HG03442 (cell line): Measurements from ENCODE around the gene OR51A7.
"Not testable (repeated sequence)": the region's sequence is repeated elsewhere in the genome, so short reads cannot be mapped to it uniquely, and the experiment has no call there.

Source experiments
- ATAC-seq: cut with Tn5 transposase; IDR thresholded peaks from one replicate; pipeline ENCODE4 v1.9.1; 2021; ENCODE audit warnings: mild to moderate bottlenecking, moderate library complexity; ENCODE audit not compliant: unreplicated experiment

OR51A7 gene

GRCh38 chr11:4903484-4903883 is at the start of gene OR51A7:
OR51A7 (plus strand) TSS chr11:4903783; CDS start chr11:4907370, 3,587 bp downstream.
- no peak for ATAC-seq

- not testable (repeated sequence) for ATAC-seq
Observed at GRCh38 chr11:4854286-4854685, 49.3 kb upstream of the OR51A7 start.

- no peak for ATAC-seq
Observed at GRCh38 chr11:4862447-4863236, 40.9 kb upstream of the OR51A7 start.

DNA sequence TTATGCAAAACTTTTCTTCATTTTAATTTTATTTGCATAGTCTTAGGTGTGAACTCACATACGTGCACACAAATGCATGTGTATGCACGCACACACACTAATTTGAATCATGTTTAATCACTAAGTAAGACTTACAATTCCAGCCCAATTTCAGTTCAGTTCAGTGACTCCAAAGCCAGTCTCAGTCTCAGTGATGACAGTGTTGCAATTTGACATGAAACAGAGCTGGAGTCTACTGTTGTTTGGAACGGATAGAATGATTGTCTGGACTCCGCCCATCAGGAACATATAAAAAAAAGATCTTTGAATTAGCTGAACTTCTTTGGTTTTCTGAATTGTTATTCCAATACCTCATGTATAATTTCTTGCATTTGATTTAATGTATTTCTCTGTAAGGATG is 39.7 kb upstream of the OR51A7 start:
- ATAC-seq = no peak

- no peak for ATAC-seq
Observed at GRCh38 chr11:4865855-4866254, 37.7 kb upstream of the OR51A7 start.

DNA sequence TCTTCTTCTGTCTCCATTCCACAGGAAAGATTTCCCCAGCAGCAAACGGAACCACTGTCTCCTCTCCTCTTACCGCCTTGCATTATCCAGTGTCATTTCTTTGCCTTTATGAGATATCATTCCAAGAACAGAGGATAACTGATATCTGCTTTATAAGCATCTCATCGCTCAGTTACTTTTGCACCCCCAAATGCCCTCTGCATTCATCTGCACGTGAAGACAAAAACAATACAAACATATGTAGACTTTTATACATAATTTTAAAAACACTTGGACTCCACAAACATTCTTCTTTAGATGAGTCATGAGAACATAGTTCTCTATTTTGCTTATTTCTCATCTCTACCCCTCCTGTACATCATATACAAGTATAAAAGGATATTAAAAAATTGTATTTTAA is 22.4 kb upstream of the OR51A7 start:
- ATAC-seq = no peak

DNA sequence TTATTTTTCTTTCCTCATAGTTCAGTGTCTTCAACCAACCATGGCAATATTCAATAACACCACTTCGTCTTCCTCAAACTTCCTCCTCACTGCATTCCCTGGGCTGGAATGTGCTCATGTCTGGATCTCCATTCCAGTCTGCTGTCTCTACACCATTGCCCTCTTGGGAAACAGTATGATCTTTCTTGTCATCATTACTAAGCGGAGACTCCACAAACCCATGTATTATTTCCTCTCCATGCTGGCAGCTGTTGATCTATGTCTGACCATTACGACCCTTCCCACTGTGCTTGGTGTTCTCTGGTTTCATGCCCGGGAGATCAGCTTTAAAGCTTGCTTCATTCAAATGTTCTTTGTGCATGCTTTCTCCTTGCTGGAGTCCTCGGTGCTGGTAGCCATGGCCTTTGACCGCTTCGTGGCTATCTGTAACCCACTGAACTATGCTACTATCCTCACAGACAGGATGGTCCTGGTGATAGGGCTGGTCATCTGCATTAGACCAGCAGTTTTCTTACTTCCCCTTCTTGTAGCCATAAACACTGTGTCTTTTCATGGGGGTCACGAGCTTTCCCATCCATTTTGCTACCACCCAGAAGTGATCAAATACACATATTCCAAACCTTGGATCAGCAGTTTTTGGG is 21.6 kb upstream of the OR51A7 start, which contains the start of gene OR51T1:
Gene OR51T1 (plus strand): TSS at position 41 of the 641 bp plus-strand sequence. CDS start 0 bp downstream, at position 41.
- ATAC-seq = no peak

DNA sequence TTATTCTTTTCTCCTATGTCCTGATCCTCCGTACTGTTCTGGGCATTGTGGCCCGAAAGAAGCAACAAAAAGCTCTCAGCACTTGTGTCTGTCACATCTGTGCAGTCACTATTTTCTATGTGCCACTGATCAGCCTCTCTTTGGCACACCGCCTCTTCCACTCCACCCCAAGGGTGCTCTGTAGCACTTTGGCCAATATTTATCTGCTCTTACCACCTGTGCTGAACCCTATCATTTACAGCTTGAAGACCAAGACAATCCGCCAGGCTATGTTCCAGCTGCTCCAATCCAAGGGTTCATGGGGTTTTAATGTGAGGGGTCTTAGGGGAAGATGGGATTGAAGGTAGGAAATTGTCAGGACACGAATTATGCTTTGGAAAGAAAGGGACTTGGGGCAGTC is 21.0 kb upstream of the OR51A7 start:
- no peak for ATAC-seq

- ATAC-seq = no peak
Observed at GRCh38 chr11:4884361-4884760, 19.2 kb upstream of the OR51A7 start.

- ATAC-seq = no peak
Observed at GRCh38 chr11:4886186-4886585, 17.4 kb upstream of the OR51A7 start.

GRCh38 chr11:4887591-4887990 is 16.0 kb upstream of the OR51A7 start:
- no peak for ATAC-seq

- no peak for ATAC-seq
Observed at GRCh38 chr11:4890279-4890678, 13.3 kb upstream of the OR51A7 start.

DNA sequence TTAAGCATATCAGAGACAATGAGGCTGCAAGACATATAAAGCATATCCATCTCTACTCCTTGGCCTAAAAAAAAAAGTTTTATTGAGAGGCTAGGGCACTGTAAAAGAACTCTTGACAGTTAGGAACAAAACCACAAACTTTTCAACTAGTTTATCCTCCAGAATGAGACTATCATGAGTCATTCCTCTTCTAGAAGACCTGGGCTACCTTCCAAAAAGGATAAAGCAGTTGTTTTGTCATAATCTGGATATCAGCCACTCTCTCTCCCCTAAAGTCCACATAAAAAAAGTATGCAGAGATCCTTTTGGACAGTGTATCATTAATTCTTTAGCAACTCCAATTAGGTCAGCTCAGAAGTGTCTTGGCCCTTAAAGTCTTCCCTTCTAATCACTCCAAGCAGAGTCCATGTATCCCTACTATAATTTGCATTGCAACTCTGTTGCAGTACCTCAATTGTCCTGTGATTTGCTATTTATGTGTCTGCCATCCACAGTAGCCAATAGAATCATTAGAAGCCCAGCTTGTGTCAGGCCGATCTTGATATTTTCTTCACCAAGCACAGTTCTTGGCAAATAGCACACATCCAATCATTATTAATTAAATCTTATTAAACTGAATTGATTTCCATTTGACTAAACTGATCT is 11.5 kb upstream of the OR51A7 start:
- ATAC-seq = no peak

- no peak for ATAC-seq
Observed at GRCh38 chr11:4916581-4916980, 13.0 kb downstream of the OR51A7 start.

DNA sequence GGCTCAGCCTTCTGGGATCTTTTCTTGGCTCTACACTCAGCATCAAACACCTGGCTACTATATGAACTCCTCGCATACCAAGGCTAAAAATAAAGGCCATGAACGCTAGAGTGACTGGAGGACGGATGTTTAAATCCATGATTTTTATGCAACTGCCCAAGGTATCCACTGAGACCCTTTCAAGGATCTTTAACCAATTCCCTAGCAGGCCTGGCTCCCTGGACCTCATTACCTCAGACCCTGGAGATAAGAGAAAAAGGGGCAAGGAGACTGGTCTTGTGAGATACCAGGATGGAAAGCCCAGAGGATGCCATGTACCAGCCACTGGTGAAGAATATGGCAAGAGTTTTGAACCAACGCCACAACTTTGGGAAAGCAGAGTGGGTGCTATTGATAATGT is 15.7 kb downstream of the OR51A7 start, which contains the start of gene OR51G2:
Gene OR51G2 (minus strand): TSS at position 101 of the 400 bp plus-strand sequence. CDS start 3,687 bp downstream, outside the sequence.
- no peak for ATAC-seq

- no peak for ATAC-seq
Observed at GRCh38 chr11:4921796-4922195, 18.2 kb downstream of the OR51A7 start.

GRCh38 chr11:4922304-4922703 is 18.7 kb downstream of the OR51A7 start:
- ATAC-seq = no peak

GRCh38 chr11:4924239-4924638 is 20.7 kb downstream of the OR51A7 start, which contains the start of gene OR51G1:
OR51G1 (minus strand) TSS chr11:4924339; CDS start chr11:4924339, 0 bp downstream.
- no peak for ATAC-seq

- no peak for ATAC-seq
Observed at GRCh38 chr11:4926608-4927007, 23.0 kb downstream of the OR51A7 start.

- no peak for ATAC-seq
Observed at GRCh38 chr11:4932751-4933150, 29.2 kb downstream of the OR51A7 start.

GRCh38 chr11:4936745-4937144 is 33.2 kb downstream of the OR51A7 start:
- no peak for ATAC-seq

GRCh38 chr11:4947505-4947904 is 43.9 kb downstream of the OR51A7 start, which contains the start of gene OR51A4:
OR51A4 (minus strand) TSS chr11:4947605; CDS start chr11:4947100, 505 bp downstream.
- ATAC-seq = no peak
